HK-2 (cell line): ENCODE data around the gene TIGD3.
"Not testable (repeated sequence)": the region's sequence is repeated elsewhere in the genome, so short reads cannot be mapped to it uniquely, and the experiment has no call there.

Experiments
- DNase-seq: peaks from one replicate; pipeline ENCODE4 v3.0.0-alpha.2; 2018; ENCODE audit not compliant: unreplicated experiment

TIGD3 gene

GRCh38 chr11:65325435-65325834 lies 29.1 kb upstream of the TIGD3 start:
- DNase-seq, result no peak

GRCh38 chr11:65327021-65327420 lies 27.5 kb upstream of the TIGD3 start:
- DNase-seq, result no peak

- no peak for DNase-seq
Measured at GRCh38 chr11:65329478-65329877, 25.1 kb upstream of the TIGD3 start.

GRCh38 chr11:65329944-65330403 lies 24.6 kb upstream of the TIGD3 start:
- peak; percentile 76 for DNase-seq

- DNase-seq, result no peak
Measured at GRCh38 chr11:65330544-65330943, 24.0 kb upstream of the TIGD3 start.

- not testable (repeated sequence) for DNase-seq
Measured at GRCh38 chr11:65332591-65332990, 22.0 kb upstream of the TIGD3 start.

GRCh38 chr11:65334696-65335295 lies 19.8 kb upstream of the TIGD3 start:
- no peak for DNase-seq

GRCh38 chr11:65338676-65339075 lies 15.9 kb upstream of the TIGD3 start:
- DNase-seq, result no peak

- no peak for DNase-seq
Measured at GRCh38 chr11:65340226-65340625, 14.3 kb upstream of the TIGD3 start.

GRCh38 chr11:65341856-65342255 lies 12.7 kb upstream of the TIGD3 start:
- no peak for DNase-seq

- DNase-seq, result no peak
Measured at GRCh38 chr11:65351511-65351910, 3.0 kb upstream of the TIGD3 start.

GRCh38 chr11:65352783-65353182 lies 1.8 kb upstream of the TIGD3 start:
- DNase-seq, result no peak

- no peak for DNase-seq
Measured at GRCh38 chr11:65353376-65353775, 1.2 kb upstream of the TIGD3 start.

GRCh38 chr11:65353900-65354264 lies 669 bp upstream of the TIGD3 start:
- no peak for DNase-seq

- no peak for DNase-seq
Measured at GRCh38 chr11:65355013-65355775, 643 bp downstream of the TIGD3 start.

- DNase-seq, result no peak
Measured at GRCh38 chr11:65355776-65356393, 1.3 kb downstream of the TIGD3 start.

- no peak for DNase-seq
Measured at GRCh38 chr11:65356394-65356972, 1.9 kb downstream of the TIGD3 start.

- DNase-seq, result no peak
Measured at GRCh38 chr11:65357856-65358356, 3.4 kb downstream of the TIGD3 start.

- DNase-seq, result no peak
Measured at GRCh38 chr11:65362320-65362931, 7.9 kb downstream of the TIGD3 start.

GRCh38 chr11:65362966-65363365 lies 8.4 kb downstream of the TIGD3 start:
- DNase-seq, result no peak

- no peak for DNase-seq
Measured at GRCh38 chr11:65363770-65364169, 9.2 kb downstream of the TIGD3 start.

GRCh38 chr11:65366340-65366773 lies 11.8 kb downstream of the TIGD3 start:
- DNase-seq, result no peak
